ENCODE measurements around the gene CYP26A1.

The CYP26A1 gene

DNA sequence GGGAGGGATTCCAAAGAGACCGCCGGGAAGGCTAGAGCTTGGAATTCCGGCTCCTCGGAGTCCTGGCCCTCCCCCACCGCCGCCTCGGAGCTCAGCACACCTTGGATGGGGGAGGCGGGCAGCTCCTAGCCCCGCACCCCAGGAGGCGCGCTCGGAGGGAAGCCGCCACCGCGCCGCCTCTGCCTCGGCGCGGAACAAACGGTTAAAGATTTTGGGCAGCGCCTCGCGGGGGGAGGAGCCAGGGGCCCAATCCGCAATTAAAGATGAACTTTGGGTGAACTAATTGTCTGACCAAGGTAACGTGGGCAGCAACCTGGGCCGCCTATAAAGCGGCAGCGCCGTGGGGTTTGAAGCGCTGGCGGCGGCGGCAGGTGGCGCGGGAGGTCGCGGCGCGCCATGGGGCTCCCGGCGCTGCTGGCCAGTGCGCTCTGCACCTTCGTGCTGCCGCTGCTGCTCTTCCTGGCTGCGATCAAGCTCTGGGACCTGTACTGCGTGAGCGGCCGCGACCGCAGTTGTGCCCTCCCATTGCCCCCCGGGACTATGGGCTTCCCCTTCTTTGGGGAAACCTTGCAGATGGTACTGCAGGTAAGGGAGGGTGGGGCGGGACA is at the start of gene CYP26A1:
CYP26A1 (plus strand) TSS at position 355 of the 608 bp plus-strand sequence; CDS start at position 397, 42 bp downstream.
- H3K27ac ChIP-seq, result no peak within 1 kb of the TSS
- DNase-seq (ENCODE audit: low read depth, low spot score), result no peak

DNA sequence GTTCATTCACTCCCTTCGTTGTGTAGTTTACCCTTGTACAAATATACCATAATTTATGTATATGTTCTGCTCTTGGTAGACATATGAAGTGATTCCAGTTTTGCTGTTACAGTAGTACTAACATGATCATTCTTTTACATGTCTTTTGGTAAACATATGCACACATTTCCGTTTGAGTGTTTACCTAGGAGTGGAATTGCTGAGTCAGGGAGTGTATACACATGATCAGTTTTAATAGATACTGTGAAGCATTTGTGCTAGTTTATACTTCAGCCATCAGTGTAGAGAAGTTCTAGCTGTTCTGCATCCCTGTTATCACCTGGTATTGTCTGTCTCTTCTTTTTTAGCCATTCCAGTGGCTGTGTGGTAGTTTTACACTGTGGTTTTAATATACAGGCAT is 47.6 kb upstream of the CYP26A1 start:
- DNase-seq (ENCODE audit: low read depth, low spot score), result no peak
- H3K27ac ChIP-seq, result no peak overlapping the region

DNA sequence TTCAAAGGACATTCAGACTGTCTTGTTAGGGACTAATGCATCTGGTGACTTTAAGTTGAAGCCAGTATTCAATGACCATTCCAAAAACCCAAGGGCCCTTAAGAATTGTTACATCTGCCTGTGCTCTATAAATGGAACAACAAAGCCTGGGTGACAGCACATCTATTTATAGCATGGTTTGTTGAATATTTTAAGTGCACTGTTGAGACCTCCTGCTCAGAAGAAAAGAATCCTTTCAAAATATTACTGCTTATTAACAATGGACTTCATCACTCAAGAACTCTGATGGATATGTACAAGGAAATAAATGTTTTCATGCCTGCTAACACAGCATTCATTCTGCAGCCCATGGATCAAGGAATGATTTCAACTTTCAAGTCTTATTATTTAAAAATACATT is 46.2 kb upstream of the CYP26A1 start:
- DNase-seq (ENCODE audit: low read depth, low spot score), result no peak

GRCh38 chr10:93028883-93029282 is 44.8 kb upstream of the CYP26A1 start:
- DNase-seq (ENCODE audit: low read depth, low spot score), result no peak
- no peak overlapping the region for H3K27ac ChIP-seq

More for the DNA sequence above, 46.2 kb upstream of the CYP26A1 start:
- H3K27ac ChIP-seq, result no peak overlapping the region

DNA sequence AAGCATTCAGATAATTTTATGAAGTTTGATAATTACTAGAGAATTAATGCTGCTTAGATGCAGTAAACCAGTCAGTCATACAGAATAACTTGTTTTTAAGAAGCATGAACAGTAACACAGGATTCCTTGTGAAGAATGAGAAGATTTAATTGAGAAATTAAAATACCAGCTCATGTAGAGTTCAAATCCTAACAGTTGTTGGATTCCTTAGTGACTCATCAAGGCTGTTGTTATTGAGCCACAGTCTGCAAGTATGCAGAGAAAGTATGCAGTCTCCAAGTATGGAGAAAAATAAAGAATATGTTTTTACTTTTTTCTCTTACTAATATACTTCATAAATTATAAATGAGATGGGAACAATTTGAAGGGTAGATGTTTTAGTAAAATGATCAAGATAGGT is 43.3 kb upstream of the CYP26A1 start:
- H3K27ac ChIP-seq, result no peak overlapping the region
- no peak for DNase-seq (ENCODE audit: low read depth, low spot score)

- DNase-seq (ENCODE audit: low read depth, low spot score), result no peak
Observed at GRCh38 chr10:93032105-93032808, 41.4 kb upstream of the CYP26A1 start.

DNA sequence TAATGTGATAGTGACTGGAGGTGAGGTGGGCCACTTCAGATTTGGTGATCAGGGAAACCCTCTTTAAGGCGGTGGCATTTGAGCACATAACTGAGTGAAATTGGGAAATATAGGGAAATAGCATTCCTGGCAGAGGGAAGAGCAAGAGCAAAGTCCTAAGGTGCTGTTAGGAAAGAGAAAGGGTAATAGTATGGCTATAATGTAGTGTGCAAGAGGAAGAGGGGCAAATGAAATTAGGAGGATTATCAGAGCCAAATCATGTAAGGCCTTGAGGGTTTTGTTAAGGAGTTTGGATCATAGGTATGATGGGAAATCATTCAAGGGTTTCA is 40.9 kb upstream of the CYP26A1 start:
- DNase-seq (ENCODE audit: low read depth, low spot score), result no peak
- no peak overlapping the region for H3K27ac ChIP-seq

More at GRCh38 chr10:93032105-93032808, 41.4 kb upstream of the CYP26A1 start:
- no peak overlapping the region for H3K27ac ChIP-seq

GRCh38 chr10:93034426-93034825 is 39.3 kb upstream of the CYP26A1 start:
- no peak for DNase-seq (ENCODE audit: low read depth, low spot score)
- H3K27ac ChIP-seq, result no peak overlapping the region

GRCh38 chr10:93039110-93039509 is 34.6 kb upstream of the CYP26A1 start:
- H3K27ac ChIP-seq, result no peak overlapping the region
- DNase-seq (ENCODE audit: low read depth, low spot score), result no peak

DNA sequence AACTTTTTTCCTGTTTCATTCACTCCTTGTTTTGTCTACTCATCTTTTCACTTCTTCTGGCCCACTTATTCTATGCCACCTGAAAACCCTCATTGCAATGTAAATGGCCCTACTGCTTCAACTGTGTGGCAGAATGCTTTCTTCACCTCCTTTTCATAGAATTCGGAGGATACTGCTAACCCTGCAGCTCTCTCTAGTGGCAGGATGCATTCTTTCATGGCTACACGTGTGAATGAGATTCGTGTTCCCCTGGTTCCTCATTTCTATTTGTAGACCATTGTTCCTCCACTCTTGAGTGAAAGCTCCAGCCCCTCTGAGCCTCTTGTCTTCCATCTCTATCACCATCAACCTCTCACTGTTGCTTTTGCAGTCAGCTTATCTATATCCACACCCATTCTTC is 34.0 kb upstream of the CYP26A1 start:
- no peak for DNase-seq (ENCODE audit: low read depth, low spot score)
- H3K27ac ChIP-seq, result no peak overlapping the region

DNA sequence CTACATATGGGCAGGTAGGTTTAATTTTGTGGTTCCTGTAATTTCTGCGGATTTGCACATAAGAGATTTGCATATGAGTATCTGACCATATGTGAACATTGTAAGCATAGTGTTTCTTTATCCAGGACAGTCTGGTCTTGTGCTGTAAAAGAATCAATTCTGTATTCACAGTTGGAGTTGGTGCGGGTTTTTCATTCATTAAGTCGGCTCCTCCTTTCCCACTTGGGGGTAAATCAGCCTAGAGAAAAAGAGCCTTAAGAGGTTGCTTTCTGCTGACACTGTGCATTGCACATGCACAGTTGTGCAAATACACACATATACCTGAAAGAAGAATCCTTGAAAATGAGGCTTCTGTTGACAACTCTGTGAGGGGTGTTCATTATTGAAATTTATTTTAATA is 19.2 kb upstream of the CYP26A1 start:
- H3K27ac ChIP-seq, result no peak overlapping the region
- no peak for DNase-seq (ENCODE audit: low read depth, low spot score)

- no peak for DNase-seq (ENCODE audit: low read depth, low spot score)
- no peak overlapping the region for H3K27ac ChIP-seq
Observed at GRCh38 chr10:93058139-93058538, 15.6 kb upstream of the CYP26A1 start.

- DNase-seq (ENCODE audit: low read depth, low spot score), result no peak
- H3K27ac ChIP-seq, result no peak within 1 kb of the TSS
Observed at GRCh38 chr10:93059975-93060886, 13.5 kb upstream of the CYP26A1 start, which contains the start of gene CYP26C1. Gene CYP26C1 (plus strand): TSS chr10:93060798. CDS start chr10:93061264, 466 bp downstream.

DNA sequence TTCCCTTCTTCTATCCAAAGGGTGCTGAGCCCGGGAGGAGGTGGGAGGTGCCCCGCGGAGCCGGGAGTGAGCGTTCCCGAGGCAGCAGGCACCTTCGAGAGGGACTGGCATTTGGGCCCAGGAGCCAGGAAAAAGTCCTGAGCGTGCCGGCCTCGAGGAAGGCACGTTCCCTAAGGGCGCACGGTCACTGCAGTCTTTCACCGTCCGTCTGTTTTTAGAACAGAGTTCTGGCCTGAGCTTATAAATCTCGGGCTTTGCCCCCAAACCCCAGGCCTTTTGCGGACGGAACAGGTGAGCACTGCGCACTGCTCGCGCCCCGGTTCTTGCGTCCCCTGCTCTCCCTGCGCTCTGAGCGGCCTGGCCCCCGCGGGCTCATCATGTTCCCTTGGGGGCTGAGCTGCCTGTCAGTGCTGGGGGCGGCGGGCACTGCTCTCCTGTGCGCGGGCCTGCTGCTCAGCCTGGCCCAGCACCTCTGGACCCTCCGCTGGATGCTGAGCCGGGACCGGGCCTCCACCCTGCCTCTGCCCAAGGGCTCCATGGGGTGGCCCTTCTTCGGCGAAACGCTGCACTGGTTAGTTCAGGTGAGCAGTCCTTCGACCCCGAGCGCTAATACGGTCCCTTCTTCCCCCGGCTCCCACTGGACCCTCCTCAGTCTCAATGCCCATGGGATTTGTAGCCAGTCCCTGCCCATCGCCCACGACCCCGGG is 12.7 kb upstream of the CYP26A1 start:
- DNase-seq (ENCODE audit: low read depth, low spot score), result no peak

DNA sequence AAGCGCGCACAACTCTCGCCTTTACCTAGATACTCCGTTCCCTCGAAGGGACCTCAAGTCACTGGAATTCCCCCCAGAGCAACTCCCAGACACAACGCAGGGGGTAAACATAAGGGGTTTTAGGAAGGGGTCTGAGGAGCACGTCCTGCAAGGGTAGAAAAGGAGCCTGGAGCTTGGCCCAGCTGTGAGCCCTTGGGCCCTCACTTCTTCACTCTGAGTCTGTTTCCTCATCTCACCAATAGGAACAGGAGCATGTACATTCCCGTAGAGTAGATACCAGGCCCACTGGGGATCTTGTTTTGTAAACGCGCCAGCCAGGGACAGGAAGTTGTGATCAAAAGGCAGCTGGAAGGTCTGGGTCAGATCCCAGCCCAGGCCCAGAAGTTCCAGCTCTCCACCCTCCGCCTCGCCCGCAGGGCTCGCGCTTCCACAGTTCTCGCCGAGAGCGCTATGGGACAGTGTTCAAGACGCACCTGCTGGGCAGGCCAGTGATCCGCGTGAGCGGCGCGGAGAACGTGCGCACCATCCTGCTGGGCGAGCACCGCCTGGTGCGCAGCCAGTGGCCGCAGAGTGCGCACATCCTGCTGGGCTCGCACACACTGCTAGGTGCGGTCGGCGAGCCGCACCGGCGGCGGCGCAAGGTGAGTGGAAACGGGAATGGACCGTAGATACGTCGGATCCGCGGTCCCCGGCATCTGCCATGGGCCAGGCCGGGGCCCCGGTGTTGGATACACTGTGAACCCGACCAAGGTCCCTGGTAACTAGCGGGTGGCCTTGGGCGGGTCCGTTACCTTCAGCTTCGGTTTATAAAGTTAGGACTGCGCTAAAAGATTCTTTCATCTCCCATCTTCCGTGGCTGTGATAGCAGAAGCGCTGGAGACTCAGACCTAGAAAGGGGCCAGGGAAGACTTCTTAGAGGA is 11.8 kb upstream of the CYP26A1 start:
- DNase-seq (ENCODE audit: low read depth, low spot score), result no peak
- no peak overlapping the region for H3K27ac ChIP-seq

More for the DNA sequence above, 12.7 kb upstream of the CYP26A1 start:
- no peak overlapping the region for H3K27ac ChIP-seq

DNA sequence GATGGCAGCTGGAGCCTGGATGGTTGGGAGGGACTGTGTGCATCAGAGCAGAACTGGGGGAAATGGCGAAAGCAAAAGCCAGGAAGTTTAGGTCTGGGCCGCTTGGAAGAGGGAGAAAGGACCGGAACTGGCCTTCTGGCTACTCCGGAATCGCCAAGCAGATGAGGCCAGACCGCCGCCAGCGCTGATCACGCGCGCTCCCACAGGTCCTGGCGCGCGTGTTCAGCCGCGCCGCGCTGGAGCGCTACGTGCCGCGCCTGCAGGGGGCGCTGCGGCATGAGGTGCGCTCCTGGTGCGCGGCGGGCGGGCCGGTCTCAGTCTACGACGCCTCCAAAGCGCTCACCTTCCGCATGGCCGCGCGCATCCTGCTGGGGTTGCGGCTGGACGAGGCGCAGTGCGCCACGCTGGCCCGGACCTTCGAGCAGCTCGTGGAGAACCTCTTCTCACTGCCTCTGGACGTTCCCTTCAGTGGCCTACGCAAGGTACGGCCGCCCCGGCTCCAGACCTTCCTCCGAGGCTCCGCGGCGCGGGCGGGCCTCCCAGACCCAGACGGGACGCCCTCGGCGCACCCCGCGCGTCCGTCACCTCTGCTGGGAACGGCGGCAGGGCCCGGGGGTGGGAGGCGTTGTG is 11.1 kb upstream of the CYP26A1 start:
- no peak overlapping the region for H3K27ac ChIP-seq
- DNase-seq (ENCODE audit: low read depth, low spot score), result no peak

- DNase-seq (ENCODE audit: low read depth, low spot score), result no peak
- no peak overlapping the region for H3K27ac ChIP-seq
Observed at GRCh38 chr10:93063144-93063976, 10.3 kb upstream of the CYP26A1 start.
